Glomerular visceral epithelial cell (primary cell): ENCODE data around the gene SAMM50.

ENCODE experiments used
- DNase-seq: peaks from one replicate; pipeline ENCODE4 v3.0.0-alpha.2; 2016; ENCODE audit errors: extremely low spot score

The SAMM50 gene

GRCh38 chr22:43955040-43955882, at the start of gene SAMM50:
TSS of gene SAMM50 (plus strand) at chr22:43955442. CDS start at chr22:43955578, 136 bp downstream.
- DNase-seq, result peak; percentile 86

- no peak for DNase-seq
Measured at GRCh38 chr22:43905681-43906080, 49.6 kb upstream of the SAMM50 start.

- DNase-seq, result no peak
Measured at GRCh38 chr22:43909708-43910107, 45.5 kb upstream of the SAMM50 start.

GRCh38 chr22:43910178-43910695, 45.0 kb upstream of the SAMM50 start:
- DNase-seq, result no peak

- DNase-seq, result no peak
Measured at GRCh38 chr22:43911351-43911750, 43.9 kb upstream of the SAMM50 start.

GRCh38 chr22:43917521-43917920, 37.7 kb upstream of the SAMM50 start:
- DNase-seq, result no peak

- no peak for DNase-seq
Measured at GRCh38 chr22:43919106-43919973, 35.9 kb upstream of the SAMM50 start.

- DNase-seq, result peak; percentile 84
Measured at GRCh38 chr22:43921370-43921769, 33.9 kb upstream of the SAMM50 start.

GRCh38 chr22:43922123-43922522, 33.1 kb upstream of the SAMM50 start:
- no peak for DNase-seq

- no peak for DNase-seq
Measured at GRCh38 chr22:43923191-43923590, 32.1 kb upstream of the SAMM50 start.

GRCh38 chr22:43923631-43924464, 31.4 kb upstream of the SAMM50 start, which contains the start of gene PNPLA3:
TSS of gene PNPLA3 (plus strand) at chr22:43923805. CDS start at chr22:43923912, 107 bp downstream.
- peak; percentile 80 for DNase-seq

GRCh38 chr22:43924877-43925276, 30.4 kb upstream of the SAMM50 start:
- DNase-seq, result no peak

GRCh38 chr22:43925433-43926348, 29.6 kb upstream of the SAMM50 start:
- peak; percentile 38 for DNase-seq

- DNase-seq, result peak; percentile 37
Measured at GRCh38 chr22:43926349-43926710, 28.9 kb upstream of the SAMM50 start.

- DNase-seq, result no peak
Measured at GRCh38 chr22:43928468-43928867, 26.8 kb upstream of the SAMM50 start.

- no peak for DNase-seq
Measured at GRCh38 chr22:43928908-43929307, 26.3 kb upstream of the SAMM50 start.

- no peak for DNase-seq
Measured at GRCh38 chr22:43931771-43932170, 23.5 kb upstream of the SAMM50 start.

- no peak for DNase-seq
Measured at GRCh38 chr22:43941449-43941848, 13.8 kb upstream of the SAMM50 start.

GRCh38 chr22:43944670-43945430, 10.4 kb upstream of the SAMM50 start:
- no peak for DNase-seq
